Head of caudate nucleus (tissue), 42 donors: ENCODE data around the gene PRKACG.

ENCODE experiments used
- DNase-seq, 42 donors: peaks; one replicate each; pipeline versions ENCODE4 v3.0.0 to v3.0.0-alpha.2; 2020 to 2021; ENCODE audit warnings: mixed read lengths in 7 of 42
- intact Hi-C: fragments of 100-400 bp; cut with DNase I; formaldehyde crosslinking; loops from one replicate; pipeline ENCODE4 v1.15.0; 2022

PRKACG gene

GRCh38 chr9:69029535-69029934 is 15.6 kb upstream of the PRKACG start:
- intact Hi-C loops, result loop anchor here (5.0 kb wide), 1 partner anchor 447 kb away; no protein-coding TSS in a partner anchor
- no peak for DNase-seq

GRCh38 chr9:69028754-69029153 is 14.8 kb upstream of the PRKACG start:
- DNase-seq, result no peak
- intact Hi-C loops, result loop anchor here (5.0 kb wide), 1 partner anchor 446 kb away; no protein-coding TSS in a partner anchor

GRCh38 chr9:69027355-69028097 is 13.6 kb upstream of the PRKACG start:
- DNase-seq, result peak in 20 of 42 donors; percentile 8 to 68 (median 36)
- intact Hi-C loops, result loop anchor here (5.0 kb wide), 1 partner anchor 445 kb away; no protein-coding TSS in a partner anchor

GRCh38 chr9:69023650-69024049 is 9.7 kb upstream of the PRKACG start:
- DNase-seq, result peak in 10 of 42 donors; percentile 7 to 40 (median 26)
- intact Hi-C loops, result no loop called here

- no peak for DNase-seq
- intact Hi-C loops, result no loop called here
These were observed 6.6 kb upstream of the PRKACG start for GRCh38 chr9:69020301-69021145.

- DNase-seq, result no peak
- intact Hi-C loops, result no loop called here
These were observed 5.9 kb upstream of the PRKACG start for GRCh38 chr9:69019808-69020207.

- DNase-seq, result no peak
- intact Hi-C loops, result no loop called here
These were observed 4.8 kb upstream of the PRKACG start for GRCh38 chr9:69018737-69019136.

GRCh38 chr9:69016191-69017096 is 2.5 kb upstream of the PRKACG start:
- DNase-seq, result no peak
- intact Hi-C loops, result no loop called here

GRCh38 chr9:69013382-69013727 is 558 bp downstream of the PRKACG start:
- no peak for DNase-seq

GRCh38 chr9:69012696-69013381 is 1.1 kb downstream of the PRKACG start:
- intact Hi-C loops, result no loop called here
- DNase-seq, result peak in 3 of 42 donors; percentile 11 to 25 (median 22)

More at GRCh38 chr9:69013382-69013727, 558 bp downstream of the PRKACG start:
- intact Hi-C loops, result no loop called here

GRCh38 chr9:69009708-69010107 is 4.2 kb downstream of the PRKACG start:
- intact Hi-C loops, result no loop called here

GRCh38 chr9:69004836-69005235 is 9.1 kb downstream of the PRKACG start:
- no peak for DNase-seq
- intact Hi-C loops, result no loop called here

More at GRCh38 chr9:69009708-69010107, 4.2 kb downstream of the PRKACG start:
- DNase-seq, result no peak

GRCh38 chr9:69003051-69003450 is 10.9 kb downstream of the PRKACG start:
- intact Hi-C loops, result no loop called here
- DNase-seq, result no peak

- no peak for DNase-seq
- intact Hi-C loops, result no loop called here
These were observed 12.0 kb downstream of the PRKACG start for GRCh38 chr9:69001921-69002320.

GRCh38 chr9:68999393-69000105 is 14.4 kb downstream of the PRKACG start:
- intact Hi-C loops, result no loop called here
- peak in 40 of 42 donors; percentile 39 to 89 (median 70) for DNase-seq

- intact Hi-C loops, result no loop called here
- DNase-seq, result no peak
These were observed 15.1 kb downstream of the PRKACG start for GRCh38 chr9:68998812-68999211.

GRCh38 chr9:68998385-68998784 is 15.5 kb downstream of the PRKACG start:
- intact Hi-C loops, result no loop called here
- no peak for DNase-seq

GRCh38 chr9:68997666-68998065 is 16.2 kb downstream of the PRKACG start:
- intact Hi-C loops, result no loop called here
- DNase-seq, result peak in 1 of 42 donors; percentile 17
